HS-27A (cell line): Measurements from ENCODE around the gene ANG.
A peak's percentile ranks its signal among the peaks of the same experiment; 100 is the strongest.
"Not testable (repeated sequence)": the region's sequence is repeated elsewhere in the genome, so short reads cannot be mapped to it uniquely, and the experiment has no call there.

Source experiments
- DNase-seq: peaks from one replicate; pipeline ENCODE4 v3.0.0-alpha.2; 2012; ENCODE audit warnings: low read depth, missing footprints

The ANG gene

DNA sequence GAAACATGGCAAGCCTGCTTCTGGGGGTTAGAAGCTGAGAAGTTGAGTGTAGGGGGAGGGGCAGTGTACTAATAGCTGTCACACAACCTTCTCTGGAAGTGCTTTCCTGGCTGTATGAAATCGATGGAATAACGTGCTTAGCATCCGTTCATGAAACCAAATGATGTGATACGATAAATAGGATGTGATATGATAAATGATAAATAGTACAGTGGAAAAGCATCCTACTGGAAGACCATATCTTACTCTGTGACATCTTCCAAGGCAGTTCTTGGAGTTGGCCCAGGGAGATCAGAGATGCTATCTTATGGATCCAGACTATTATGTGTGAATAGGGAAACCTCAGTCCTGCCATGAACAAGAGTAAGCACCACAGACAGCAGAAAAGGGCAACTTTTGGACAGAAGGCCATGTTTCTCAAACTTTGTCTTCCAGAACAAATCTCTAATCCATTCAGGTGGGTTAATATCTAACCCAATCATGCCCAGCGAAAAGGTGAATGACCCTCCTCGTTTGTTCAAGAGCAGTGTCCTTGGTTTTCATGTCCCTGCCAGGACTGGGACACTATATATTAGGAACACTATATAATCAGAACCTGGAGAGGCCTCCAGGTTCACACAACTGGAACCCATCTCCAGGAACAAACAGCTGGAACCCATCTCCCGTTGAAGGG, at the start of gene ANG:
TSS of gene ANG (plus strand) at position 598 of the 673 bp plus-strand sequence. CDS start 4,801 bp downstream, outside the sequence.
- DNase-seq = no peak

- no peak for DNase-seq
Observed at GRCh38 chr14:20641591-20641990, 47.0 kb upstream of the ANG start, which contains the start of gene OR6S1. Gene OR6S1 (minus strand): TSS chr14:20641691. CDS start chr14:20641691, 0 bp downstream.

GRCh38 chr14:20642182-20642581, 46.4 kb upstream of the ANG start:
- no peak for DNase-seq

DNA sequence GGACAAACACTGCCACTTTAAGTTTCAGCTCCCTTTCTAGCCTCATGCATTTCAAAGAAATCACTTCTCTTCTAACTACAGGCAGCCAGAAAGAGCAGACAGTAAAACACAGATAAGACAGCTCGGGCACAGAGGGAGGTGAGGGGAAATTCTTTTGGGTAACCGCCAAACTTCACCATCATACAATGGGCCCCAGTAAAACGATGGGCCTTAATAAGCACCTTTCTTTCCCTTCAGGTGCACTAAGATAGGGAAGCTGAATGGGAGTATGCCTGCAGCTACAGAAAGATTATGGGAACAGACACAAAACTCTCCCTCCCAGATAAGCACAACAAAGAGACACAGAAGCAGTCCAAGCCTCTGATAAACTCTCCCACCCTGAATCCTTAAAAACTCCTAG, 45.8 kb upstream of the ANG start:
- not testable (repeated sequence) for DNase-seq

DNA sequence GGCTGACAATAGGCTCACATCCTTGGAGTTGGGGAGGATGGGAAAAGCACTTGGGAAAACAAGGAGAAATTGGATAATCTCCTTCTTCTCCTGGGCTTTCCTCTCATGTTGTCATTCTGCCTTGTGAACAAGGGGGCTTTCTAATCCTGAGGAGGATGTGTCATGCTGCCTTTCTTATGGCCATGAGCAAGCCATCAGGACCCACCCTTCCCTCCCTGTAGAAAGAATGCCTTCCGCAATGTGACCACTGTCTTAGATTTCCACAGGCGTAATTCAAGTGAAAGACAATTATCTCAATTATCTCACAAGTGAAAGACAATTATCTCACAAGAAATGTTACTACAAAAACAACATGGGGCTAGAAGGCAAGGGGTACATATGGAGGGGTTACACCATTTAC, 44.0 kb upstream of the ANG start:
- no peak for DNase-seq

- no peak for DNase-seq
Observed at GRCh38 chr14:20645481-20645880, 43.1 kb upstream of the ANG start.

DNA sequence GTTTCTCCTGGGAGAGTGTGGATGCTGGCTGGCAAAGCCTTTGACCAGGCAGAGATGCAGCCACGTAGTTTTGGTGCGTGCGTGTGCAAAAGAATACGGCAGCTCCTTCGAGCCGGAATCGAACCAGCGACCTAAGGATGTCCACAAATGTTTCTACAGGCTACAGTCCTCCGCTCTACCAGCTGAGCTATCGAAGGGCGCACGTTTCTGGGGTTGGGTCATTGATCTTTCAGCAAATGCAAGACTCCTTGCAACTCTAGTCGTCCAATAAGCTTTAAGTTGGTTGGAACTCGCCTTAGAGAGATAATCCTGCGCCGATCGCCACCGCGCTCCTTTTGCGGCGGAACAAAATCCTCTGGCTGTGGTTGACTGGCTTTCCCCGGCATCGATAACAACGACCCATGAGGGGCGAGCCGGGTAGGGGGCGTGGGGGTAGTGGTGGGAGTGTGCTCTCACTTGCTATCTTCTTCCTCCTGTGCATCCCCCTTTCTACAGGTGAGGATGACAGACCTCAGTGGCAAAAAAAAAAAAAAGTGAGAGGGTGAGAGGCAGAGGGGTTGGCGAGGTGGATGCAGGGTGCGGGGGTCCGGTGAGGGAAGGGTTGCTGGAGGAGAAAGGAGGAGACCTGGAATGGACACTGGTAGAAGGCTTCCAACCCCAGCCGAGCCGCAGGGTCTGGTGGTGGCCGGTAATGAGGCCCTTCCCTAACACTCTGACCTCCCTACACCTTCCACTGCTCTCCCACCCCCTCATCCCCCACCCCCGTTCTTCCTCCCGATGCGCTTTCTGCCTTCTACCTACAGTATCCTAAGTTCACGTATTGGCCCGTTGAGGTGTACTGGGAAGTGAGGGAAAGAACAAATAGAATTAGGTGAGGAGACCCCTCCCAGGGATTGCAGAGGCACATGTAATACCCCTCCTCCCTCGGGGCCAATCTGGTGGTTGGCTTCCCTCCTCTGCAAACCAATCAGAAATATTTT, 35.3 kb upstream of the ANG start:
- no peak for DNase-seq

- DNase-seq = no peak
Observed at GRCh38 chr14:20655851-20656250, 32.7 kb upstream of the ANG start.

- no peak for DNase-seq
Observed at GRCh38 chr14:20656274-20656673, 32.3 kb upstream of the ANG start.

- DNase-seq = no peak
Observed at GRCh38 chr14:20657216-20658211, 31.1 kb upstream of the ANG start.

DNA sequence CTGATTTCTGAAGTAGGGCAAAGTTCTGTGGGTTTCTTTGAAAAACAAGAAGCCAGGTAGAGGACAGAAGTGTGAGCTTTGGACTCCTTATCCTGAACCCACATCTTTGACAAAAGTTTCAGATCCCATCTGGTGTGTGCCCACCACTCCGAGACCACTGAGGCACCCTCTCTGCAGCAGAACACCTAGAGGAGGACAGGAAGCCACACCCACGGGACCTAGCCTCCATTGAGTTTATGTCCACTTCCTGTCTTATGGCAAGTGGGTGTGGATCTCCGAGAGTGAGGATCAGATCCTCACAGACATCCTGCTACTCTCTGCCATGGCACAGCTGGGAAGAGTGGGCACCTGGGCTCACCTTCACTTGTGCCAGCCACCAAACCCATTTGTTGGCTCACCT, 30.3 kb upstream of the ANG start:
- DNase-seq = no peak

GRCh38 chr14:20659336-20659735, 29.2 kb upstream of the ANG start:
- no peak for DNase-seq

GRCh38 chr14:20659813-20660395, 28.7 kb upstream of the ANG start:
- DNase-seq = no peak

GRCh38 chr14:20661197-20661596, 27.4 kb upstream of the ANG start:
- DNase-seq = no peak

- DNase-seq = peak; percentile 71
Observed at GRCh38 chr14:20662968-20663732, 25.4 kb upstream of the ANG start.

- not testable (repeated sequence) for DNase-seq
Observed at GRCh38 chr14:20666400-20666961, 22.1 kb upstream of the ANG start.

DNA sequence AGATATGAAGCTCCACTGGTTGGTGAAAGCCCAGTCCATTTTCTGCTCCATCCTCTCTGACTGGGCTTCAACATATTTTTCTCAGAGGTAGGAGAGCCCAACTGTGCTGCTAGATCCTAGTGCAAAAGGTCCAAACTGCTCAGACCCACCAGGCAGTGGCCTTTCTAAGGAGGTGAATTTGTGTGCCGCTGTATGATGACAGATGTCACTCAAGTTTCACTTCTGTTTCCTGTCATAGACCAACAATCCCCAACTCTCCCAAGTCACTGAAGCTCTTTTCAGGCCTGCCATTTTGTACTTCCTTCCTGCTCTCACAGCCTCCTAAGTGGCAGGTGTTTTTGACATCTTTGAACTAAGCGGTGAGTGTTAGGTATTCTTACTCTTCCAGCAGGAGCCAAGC, 20.6 kb upstream of the ANG start:
- no peak for DNase-seq

DNA sequence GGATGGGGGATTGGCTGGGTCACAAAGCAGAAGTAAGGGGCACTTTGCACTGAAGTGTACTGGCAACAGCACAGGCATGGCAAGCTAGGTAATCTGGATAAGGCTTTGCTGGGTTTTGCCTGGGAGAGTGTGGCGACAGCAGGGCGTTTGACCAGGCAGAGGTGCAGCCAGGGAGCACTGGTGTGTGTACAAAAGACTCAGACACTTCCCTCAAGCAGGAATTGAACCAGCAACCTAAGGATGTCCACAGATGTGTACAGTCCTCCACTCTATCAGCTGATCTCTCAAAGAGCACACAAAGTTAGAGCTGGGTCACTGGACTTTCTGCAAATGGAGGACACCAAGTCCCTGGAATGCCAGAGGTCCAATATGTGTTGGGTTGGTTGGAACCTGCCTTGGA, 19.6 kb upstream of the ANG start:
- no peak for DNase-seq

DNA sequence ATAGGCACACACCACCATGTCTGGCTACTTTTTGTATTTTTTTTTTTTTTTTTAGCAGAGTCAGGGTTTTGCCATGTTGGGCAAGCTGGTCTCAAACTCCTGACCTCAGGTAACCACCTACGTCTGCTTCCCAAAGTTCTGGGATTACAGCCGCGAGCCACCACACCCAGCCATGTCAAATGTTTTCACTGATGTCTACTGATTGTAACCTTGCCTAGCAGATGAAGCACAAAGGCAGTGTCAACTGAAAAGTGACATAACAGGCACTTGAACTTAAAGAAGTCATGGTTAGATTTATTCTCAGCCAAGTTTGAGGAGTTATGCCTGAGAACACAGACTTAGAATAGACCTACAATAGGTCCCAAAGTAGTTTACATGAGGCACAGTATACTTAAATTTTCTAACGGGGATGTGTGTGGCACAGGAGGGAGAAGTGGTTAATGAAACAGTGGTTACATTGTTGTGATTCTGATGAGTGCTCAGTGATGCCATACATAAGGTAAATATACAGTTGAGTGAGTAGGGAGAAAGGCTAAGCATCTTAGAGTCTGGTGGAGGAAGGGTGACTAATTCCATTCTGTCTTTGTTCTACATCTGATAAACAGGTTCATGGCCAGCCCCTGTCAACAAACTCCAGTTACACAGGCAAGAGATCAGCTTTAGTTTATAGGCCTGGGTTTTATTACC, 16.8 kb upstream of the ANG start:
- DNase-seq = no peak

GRCh38 chr14:20675669-20676068, 12.9 kb upstream of the ANG start:
- DNase-seq = no peak
